GM23338 (cell line): ENCODE results near the gene SUPT7L. TPM values are rescaled to one million over a fixed set of nuclear protein-coding genes. Genes with fewer than 3 reads are reported as not detected.

ENCODE experiments used
- ATAC-seq: fragments of 200-7000 bp; cut with Tn5 transposase; 3 replicates; pipeline ENCODE4 v1.9.1; 2020
- DNase-seq: peaks from one replicate; pipeline ENCODE4 v3.0.0-alpha.2; 2015; ENCODE audit warnings: low spot score
- H2AFZ ChIP-seq: fragments of 200-600 bp; sonication (generic); 2 replicates; pipeline ENCODE4 v1.8.0; 2016; ENCODE audit warnings: antibody characterized with exemption, mild to moderate bottlenecking, moderate library complexity
- H3F3A ChIP-seq: fragments of 200-600 bp; sonication (generic); replicated peaks from 2 replicates; pipeline ENCODE4 v1.8.0; 2017; ENCODE audit warnings: antibody characterized with exemption, mixed run types, low read depth
- H3K27ac ChIP-seq: fragments of 200-600 bp; sonication (generic); 2 replicates; pipeline ENCODE4 v1.6.1; 2016; ENCODE audit warnings: low read depth
- H3K27me3 ChIP-seq: fragments of 200-600 bp; sonication (generic); 2 replicates; pipeline ENCODE4 v1.8.0; 2016; ENCODE audit warnings: mild to moderate bottlenecking, mixed run types, moderate library complexity; ENCODE audit not compliant: insufficient read depth
- H3K36me3 ChIP-seq: fragments of 200-600 bp; sonication (generic); 2 replicates; pipeline ENCODE4 v1.8.0; 2016; ENCODE audit warnings: mild to moderate bottlenecking; ENCODE audit not compliant: insufficient read depth
- H3K4me1 ChIP-seq: fragments of 200-600 bp; sonication (generic); 2 replicates; pipeline ENCODE4 v1.8.0; 2016; ENCODE audit warnings: mild to moderate bottlenecking, moderate library complexity; ENCODE audit not compliant: insufficient read depth
- H3K4me2 ChIP-seq: fragments of 200-600 bp; sonication (generic); 2 replicates; pipeline ENCODE4 v1.7.1; 2017; ENCODE audit warnings: mixed run types
- H3K4me3 ChIP-seq: fragments of 200-600 bp; sonication (generic); 2 replicates; pipeline ENCODE4 v1.6.1; 2016; ENCODE audit warnings: mixed run types
- H3K79me2 ChIP-seq: fragments of 200-600 bp; sonication (generic); replicated peaks from 2 replicates; pipeline ENCODE4 v1.8.0; 2017; ENCODE audit warnings: mild to moderate bottlenecking; ENCODE audit not compliant: insufficient read depth
- H3K9me2 ChIP-seq: fragments of 200-600 bp; sonication (generic); 2 replicates; pipeline ENCODE4 v1.8.0; 2017; ENCODE audit not compliant: insufficient read depth
- H4K20me1 ChIP-seq: fragments of 200-600 bp; sonication (generic); replicated peaks from 2 replicates; pipeline ENCODE4 v1.8.0; 2017; ENCODE audit warnings: mild to moderate bottlenecking; ENCODE audit not compliant: insufficient read depth
- H3K27ac Mint-ChIP-seq: 2 replicates; pipeline ENCODE4 v1.8.0; 2020; ENCODE audit warnings: inconsistent platforms, mild to moderate bottlenecking, moderate library complexity, mixed read lengths
- H3K27me3 Mint-ChIP-seq: 3 replicates; pipeline ENCODE4 v1.8.0; 2022; ENCODE audit warnings: low read depth, mild to moderate bottlenecking, moderate library complexity, mixed read lengths, inconsistent platforms; ENCODE audit not compliant: insufficient read depth, poor library complexity
- H3K36me3 Mint-ChIP-seq: 3 replicates; pipeline ENCODE4 v1.8.0; 2021; ENCODE audit warnings: low read depth, mild to moderate bottlenecking, inconsistent platforms, moderate library complexity, mixed read lengths
- H3K4me1 Mint-ChIP-seq: 3 replicates; pipeline ENCODE4 v1.8.0; 2020; ENCODE audit warnings: mild to moderate bottlenecking, inconsistent platforms, mixed read lengths
- H3K4me3 Mint-ChIP-seq: 3 replicates; pipeline ENCODE4 v1.8.0; 2021; ENCODE audit warnings: moderate library complexity, mild to moderate bottlenecking, inconsistent platforms, mixed read lengths
- H3K9me3 Mint-ChIP-seq: 3 replicates; pipeline ENCODE4 v1.8.0; 2020; ENCODE audit warnings: moderate library complexity, mild to moderate bottlenecking, inconsistent platforms, mixed read lengths
- JUNB ChIP-seq: IDR thresholded peaks from one replicate; pipeline ENCODE4 v1.6.1; 2016; ENCODE audit warnings: antibody characterized with exemption; ENCODE audit not compliant: unreplicated experiment
- POLR2AphosphoS5 ChIP-seq: IDR thresholded peaks from 2 replicates; pipeline ENCODE4 v1.6.1; 2016; ENCODE audit warnings: antibody characterized with exemption, low read depth
- polyA plus RNA-seq: library from polyadenylated mRNA; unstranded; fragments of >200 nt; fragmentation: Nextera tagmentation; extraction: Ambion mirVana; gene quantifications from 2 replicates; pipeline ENCODE4 v1.2.1, GENCODE V29; 2016
- total RNA-seq: library from RNA; depleted of rRNA; stranded (reverse); fragments of >200 nt; shearing (Covaris generic); gene quantifications from 2 replicates; pipeline ENCODE4 v1.2.3, GENCODE V29; 2014
- TF ChIP-seq, protein P1 (sequence below): fragments of 250-450 bp; sonication (Bioruptor Pico); IDR thresholded peaks from 2 replicates; pipeline ENCODE4 v1.5.0; 2020; ENCODE audit warnings: mild to moderate bottlenecking, moderate library complexity
- TF ChIP-seq, protein P2 (sequence below), 2 experiments: fragments of 200-600 bp in 1 of 2; sonication (generic) in 1 of 2; conservative IDR thresholded peaks; 2 replicates each; pipeline versions ENCODE4 v1.5.1 to v1.6.1; 2016 to 2017; ENCODE audit warnings: antibody characterized with exemption in 2 of 2, low read depth in 2 of 2, mild to moderate bottlenecking in 2 of 2, moderate library complexity in 1 of 2
- TF ChIP-seq, protein P3 (sequence below): IDR thresholded peaks from one replicate; pipeline ENCODE4 v1.6.1; 2018; ENCODE audit warnings: antibody characterized with exemption; ENCODE audit not compliant: unreplicated experiment

The SUPT7L gene
- total and polyA plus RNA-seq, 2 experiments from 2014 or later, result 13.7 to 16.5 TPM

DNA sequence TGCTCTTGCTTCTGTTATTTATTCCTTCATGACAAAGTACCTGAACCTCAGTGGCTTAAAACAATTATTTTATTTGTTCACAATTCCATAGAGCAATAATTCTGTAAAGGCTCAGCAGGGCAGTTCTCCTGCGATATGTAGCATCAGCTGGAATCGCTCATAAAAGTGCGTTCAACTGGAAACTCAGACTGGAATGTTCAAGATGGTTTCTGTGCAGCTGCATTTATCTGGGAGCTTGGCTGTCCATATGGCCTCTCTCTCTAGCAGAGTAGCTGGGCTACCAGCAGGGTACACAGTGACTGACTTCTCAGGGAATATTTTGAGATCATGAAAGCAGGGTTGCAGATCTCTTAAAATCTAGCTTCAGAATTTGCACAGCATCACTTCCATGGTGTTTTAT lies 48.1 kb downstream of the SUPT7L start:
- no peaks in the 10 kb centered on the region; the same call in 1 of the 2 replicates for H3F3A ChIP-seq
- H3K79me2 ChIP-seq, result 0 out of 2 replicates have a peak, but pooled peaks cover 4% of the 10 kb centered on the region
- H3K4me1 ChIP-seq, result no peaks in the 10 kb centered on the region
- H4K20me1 ChIP-seq, result peaks cover 14% of the 10 kb centered on the region
- TF ChIP-seq JUNB (no peak), POLR2AphosphoS5 (no peak)
- TF ChIP-seq, protein P1, sequence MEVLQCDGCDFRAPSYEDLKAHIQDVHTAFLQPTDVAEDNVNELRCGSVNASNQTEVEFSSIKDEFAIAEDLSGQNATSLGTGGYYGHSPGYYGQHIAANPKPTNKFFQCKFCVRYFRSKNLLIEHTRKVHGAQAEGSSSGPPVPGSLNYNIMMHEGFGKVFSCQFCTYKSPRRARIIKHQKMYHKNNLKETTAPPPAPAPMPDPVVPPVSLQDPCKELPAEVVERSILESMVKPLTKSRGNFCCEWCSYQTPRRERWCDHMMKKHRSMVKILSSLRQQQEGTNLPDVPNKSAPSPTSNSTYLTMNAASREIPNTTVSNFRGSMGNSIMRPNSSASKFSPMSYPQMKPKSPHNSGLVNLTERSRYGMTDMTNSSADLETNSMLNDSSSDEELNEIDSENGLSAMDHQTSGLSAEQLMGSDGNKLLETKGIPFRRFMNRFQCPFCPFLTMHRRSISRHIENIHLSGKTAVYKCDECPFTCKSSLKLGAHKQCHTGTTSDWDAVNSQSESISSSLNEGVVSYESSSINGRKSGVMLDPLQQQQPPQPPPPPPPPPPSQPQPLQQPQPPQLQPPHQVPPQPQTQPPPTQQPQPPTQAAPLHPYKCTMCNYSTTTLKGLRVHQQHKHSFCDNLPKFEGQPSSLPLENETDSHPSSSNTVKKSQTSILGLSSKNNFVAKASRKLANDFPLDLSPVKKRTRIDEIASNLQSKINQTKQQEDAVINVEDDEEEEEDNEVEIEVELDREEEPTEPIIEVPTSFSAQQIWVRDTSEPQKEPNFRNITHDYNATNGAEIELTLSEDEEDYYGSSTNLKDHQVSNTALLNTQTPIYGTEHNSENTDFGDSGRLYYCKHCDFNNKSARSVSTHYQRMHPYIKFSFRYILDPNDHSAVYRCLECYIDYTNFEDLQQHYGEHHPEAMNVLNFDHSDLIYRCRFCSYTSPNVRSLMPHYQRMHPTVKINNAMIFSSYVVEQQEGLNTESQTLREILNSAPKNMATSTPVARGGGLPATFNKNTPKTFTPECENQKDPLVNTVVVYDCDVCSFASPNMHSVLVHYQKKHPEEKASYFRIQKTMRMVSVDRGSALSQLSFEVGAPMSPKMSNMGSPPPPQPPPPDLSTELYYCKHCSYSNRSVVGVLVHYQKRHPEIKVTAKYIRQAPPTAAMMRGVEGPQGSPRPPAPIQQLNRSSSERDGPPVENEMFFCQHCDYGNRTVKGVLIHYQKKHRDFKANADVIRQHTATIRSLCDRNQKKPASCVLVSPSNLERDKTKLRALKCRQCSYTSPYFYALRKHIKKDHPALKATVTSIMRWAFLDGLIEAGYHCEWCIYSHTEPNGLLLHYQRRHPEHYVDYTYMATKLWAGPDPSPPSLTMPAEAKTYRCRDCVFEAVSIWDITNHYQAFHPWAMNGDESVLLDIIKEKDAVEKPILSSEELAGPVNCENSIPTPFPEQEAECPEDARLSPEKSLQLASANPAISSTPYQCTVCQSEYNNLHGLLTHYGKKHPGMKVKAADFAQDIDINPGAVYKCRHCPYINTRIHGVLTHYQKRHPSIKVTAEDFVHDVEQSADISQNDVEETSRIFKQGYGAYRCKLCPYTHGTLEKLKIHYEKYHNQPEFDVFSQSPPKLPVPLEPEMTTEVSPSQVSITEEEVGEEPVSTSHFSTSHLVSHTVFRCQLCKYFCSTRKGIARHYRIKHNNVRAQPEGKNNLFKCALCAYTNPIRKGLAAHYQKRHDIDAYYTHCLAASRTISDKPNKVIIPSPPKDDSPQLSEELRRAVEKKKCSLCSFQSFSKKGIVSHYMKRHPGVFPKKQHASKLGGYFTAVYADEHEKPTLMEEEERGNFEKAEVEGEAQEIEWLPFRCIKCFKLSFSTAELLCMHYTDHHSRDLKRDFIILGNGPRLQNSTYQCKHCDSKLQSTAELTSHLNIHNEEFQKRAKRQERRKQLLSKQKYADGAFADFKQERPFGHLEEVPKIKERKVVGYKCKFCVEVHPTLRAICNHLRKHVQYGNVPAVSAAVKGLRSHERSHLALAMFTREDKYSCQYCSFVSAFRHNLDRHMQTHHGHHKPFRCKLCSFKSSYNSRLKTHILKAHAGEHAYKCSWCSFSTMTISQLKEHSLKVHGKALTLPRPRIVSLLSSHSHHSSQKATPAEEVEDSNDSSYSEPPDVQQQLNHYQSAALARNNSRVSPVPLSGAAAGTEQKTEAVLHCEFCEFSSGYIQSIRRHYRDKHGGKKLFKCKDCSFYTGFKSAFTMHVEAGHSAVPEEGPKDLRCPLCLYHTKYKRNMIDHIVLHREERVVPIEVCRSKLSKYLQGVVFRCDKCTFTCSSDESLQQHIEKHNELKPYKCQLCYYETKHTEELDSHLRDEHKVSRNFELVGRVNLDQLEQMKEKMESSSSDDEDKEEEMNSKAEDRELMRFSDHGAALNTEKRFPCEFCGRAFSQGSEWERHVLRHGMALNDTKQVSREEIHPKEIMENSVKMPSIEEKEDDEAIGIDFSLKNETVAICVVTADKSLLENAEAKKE (CRISPR knock-in tag), result no peak
- H3K9me2 ChIP-seq, result no peaks in the 10 kb centered on the region
- no peaks in the 10 kb centered on the region for H3K27me3 ChIP-seq
- H3K4me3 ChIP-seq, result no peak overlapping the region
- no peak overlapping the region for H2AFZ ChIP-seq
- Mint-ChIP-seq H3K36me3 (peaks cover 49% of the 10 kb centered on the region), H3K4me1 (no peaks in the 10 kb centered on the region), H3K4me3 (no peak overlapping the region), H3K9me3 (no peaks in the 10 kb centered on the region; the same call in 2 of the 3 replicates), H3K27ac (no peak overlapping the region), H3K27me3 (peaks cover 1% of the 10 kb centered on the region)
- no peak overlapping the region for H3K27ac ChIP-seq
- ATAC-seq (no peak), DNase-seq (no peak)
- H3K4me2 ChIP-seq, result no peak overlapping the region
- peaks cover 39% of the 10 kb centered on the region for H3K36me3 ChIP-seq

DNA sequence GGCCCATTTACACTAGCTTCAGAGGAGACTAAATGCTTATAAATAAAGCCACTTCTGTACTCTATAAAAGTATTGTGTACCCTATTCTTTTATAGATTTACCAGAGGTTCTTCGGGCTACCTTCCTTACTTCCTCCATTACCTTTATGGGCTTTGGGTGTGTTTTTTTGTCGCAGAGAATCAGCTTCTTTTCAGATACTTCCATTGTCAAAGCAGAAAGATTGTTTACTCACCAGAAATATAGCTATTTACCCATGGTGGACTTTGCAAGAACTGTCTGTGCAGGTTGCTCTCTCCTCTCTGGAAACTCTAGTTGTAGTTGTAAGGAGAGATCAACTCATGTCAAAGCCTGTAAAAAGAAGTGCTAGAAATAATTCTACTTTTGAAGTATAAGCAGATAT lies 49.4 kb downstream of the SUPT7L start:
- no peak overlapping the region for H3K27ac ChIP-seq
- ATAC-seq, result no peak
- peaks cover 42% of the 10 kb centered on the region for H3K36me3 ChIP-seq
- Mint-ChIP-seq H3K27ac (no peak overlapping the region), H3K4me3 (no peak overlapping the region), H3K27me3 (no peaks in the 10 kb centered on the region), H3K36me3 (peaks cover 45% of the 10 kb centered on the region), H3K9me3 (no peaks in the 10 kb centered on the region), H3K4me1 (no peaks in the 10 kb centered on the region)
- H3K4me2 ChIP-seq, result no peak overlapping the region
- H3F3A ChIP-seq, result no peaks in the 10 kb centered on the region
- 0 out of 2 replicates have a peak, but pooled peaks cover 4% of the 10 kb centered on the region for H3K79me2 ChIP-seq
- no peaks in the 10 kb centered on the region for H3K9me2 ChIP-seq
- no peak overlapping the region for H3K4me3 ChIP-seq
- DNase-seq, result no peak
- H2AFZ ChIP-seq, result no peak overlapping the region
- H3K27me3 ChIP-seq, result no peaks in the 10 kb centered on the region
- peaks cover 14% of the 10 kb centered on the region for H4K20me1 ChIP-seq
- no peaks in the 10 kb centered on the region for H3K4me1 ChIP-seq
- TF ChIP-seq JUNB, result no peak
- TF ChIP-seq, protein P2, sequence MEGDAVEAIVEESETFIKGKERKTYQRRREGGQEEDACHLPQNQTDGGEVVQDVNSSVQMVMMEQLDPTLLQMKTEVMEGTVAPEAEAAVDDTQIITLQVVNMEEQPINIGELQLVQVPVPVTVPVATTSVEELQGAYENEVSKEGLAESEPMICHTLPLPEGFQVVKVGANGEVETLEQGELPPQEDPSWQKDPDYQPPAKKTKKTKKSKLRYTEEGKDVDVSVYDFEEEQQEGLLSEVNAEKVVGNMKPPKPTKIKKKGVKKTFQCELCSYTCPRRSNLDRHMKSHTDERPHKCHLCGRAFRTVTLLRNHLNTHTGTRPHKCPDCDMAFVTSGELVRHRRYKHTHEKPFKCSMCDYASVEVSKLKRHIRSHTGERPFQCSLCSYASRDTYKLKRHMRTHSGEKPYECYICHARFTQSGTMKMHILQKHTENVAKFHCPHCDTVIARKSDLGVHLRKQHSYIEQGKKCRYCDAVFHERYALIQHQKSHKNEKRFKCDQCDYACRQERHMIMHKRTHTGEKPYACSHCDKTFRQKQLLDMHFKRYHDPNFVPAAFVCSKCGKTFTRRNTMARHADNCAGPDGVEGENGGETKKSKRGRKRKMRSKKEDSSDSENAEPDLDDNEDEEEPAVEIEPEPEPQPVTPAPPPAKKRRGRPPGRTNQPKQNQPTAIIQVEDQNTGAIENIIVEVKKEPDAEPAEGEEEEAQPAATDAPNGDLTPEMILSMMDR (conservative IDR thresholded peaks at IDR 0.05; ENCODE audit: low read depth in 2 of 2), result no peak
- TF ChIP-seq, protein P3, sequence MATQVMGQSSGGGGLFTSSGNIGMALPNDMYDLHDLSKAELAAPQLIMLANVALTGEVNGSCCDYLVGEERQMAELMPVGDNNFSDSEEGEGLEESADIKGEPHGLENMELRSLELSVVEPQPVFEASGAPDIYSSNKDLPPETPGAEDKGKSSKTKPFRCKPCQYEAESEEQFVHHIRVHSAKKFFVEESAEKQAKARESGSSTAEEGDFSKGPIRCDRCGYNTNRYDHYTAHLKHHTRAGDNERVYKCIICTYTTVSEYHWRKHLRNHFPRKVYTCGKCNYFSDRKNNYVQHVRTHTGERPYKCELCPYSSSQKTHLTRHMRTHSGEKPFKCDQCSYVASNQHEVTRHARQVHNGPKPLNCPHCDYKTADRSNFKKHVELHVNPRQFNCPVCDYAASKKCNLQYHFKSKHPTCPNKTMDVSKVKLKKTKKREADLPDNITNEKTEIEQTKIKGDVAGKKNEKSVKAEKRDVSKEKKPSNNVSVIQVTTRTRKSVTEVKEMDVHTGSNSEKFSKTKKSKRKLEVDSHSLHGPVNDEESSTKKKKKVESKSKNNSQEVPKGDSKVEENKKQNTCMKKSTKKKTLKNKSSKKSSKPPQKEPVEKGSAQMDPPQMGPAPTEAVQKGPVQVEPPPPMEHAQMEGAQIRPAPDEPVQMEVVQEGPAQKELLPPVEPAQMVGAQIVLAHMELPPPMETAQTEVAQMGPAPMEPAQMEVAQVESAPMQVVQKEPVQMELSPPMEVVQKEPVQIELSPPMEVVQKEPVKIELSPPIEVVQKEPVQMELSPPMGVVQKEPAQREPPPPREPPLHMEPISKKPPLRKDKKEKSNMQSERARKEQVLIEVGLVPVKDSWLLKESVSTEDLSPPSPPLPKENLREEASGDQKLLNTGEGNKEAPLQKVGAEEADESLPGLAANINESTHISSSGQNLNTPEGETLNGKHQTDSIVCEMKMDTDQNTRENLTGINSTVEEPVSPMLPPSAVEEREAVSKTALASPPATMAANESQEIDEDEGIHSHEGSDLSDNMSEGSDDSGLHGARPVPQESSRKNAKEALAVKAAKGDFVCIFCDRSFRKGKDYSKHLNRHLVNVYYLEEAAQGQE, result no peak
